Loucy (cell line): ENCODE data around the gene CHRM1.
A peak's percentile ranks its signal among the peaks of the same experiment; 100 is the strongest.

Experiments used
- H2AFZ ChIP-seq: fragments of 200-600 bp; sonication (generic); 2 replicates; pipeline ENCODE4 v1.6.0; 2016; ENCODE audit warnings: antibody characterized with exemption, mild to moderate bottlenecking, low read length, moderate library complexity
- H3F3A ChIP-seq: fragments of 200-600 bp; 2 replicates; pipeline ENCODE4 v1.6.0; 2016; ENCODE audit warnings: antibody characterized with exemption, low read depth, mild to moderate bottlenecking
- H3K27me3 ChIP-seq: fragments of 200-600 bp; sonication (generic); 2 replicates; pipeline ENCODE4 v1.6.1; 2014; ENCODE audit warnings: low read length, mild to moderate bottlenecking; ENCODE audit not compliant: insufficient read depth, poor library complexity, severe bottlenecking
- H3K36me3 ChIP-seq: fragments of 200-600 bp; sonication (generic); 2 replicates; pipeline ENCODE4 v1.6.1; 2016; ENCODE audit warnings: low read length; ENCODE audit not compliant: insufficient read depth
- H3K4me1 ChIP-seq: fragments of 200-600 bp; sonication (generic); 2 replicates; pipeline ENCODE4 v1.5.1; 2014; ENCODE audit warnings: low read length, mild to moderate bottlenecking; ENCODE audit not compliant: insufficient read depth, poor library complexity, severe bottlenecking
- H3K4me2 ChIP-seq: fragments of 200-600 bp; sonication (generic); 2 replicates; pipeline ENCODE4 v1.6.0; 2014; ENCODE audit warnings: antibody characterized with exemption, low read length, low read depth, mild to moderate bottlenecking; ENCODE audit not compliant: poor library complexity, severe bottlenecking
- H3K4me3 ChIP-seq: fragments of 200-600 bp; sonication (generic); 2 replicates; pipeline ENCODE4 v1.5.1; 2014; ENCODE audit warnings: low read length, mild to moderate bottlenecking, mixed read lengths; ENCODE audit not compliant: poor library complexity, severe bottlenecking
- H3K79me2 ChIP-seq: fragments of 200-600 bp; sonication (generic); 2 replicates; pipeline ENCODE4 v1.6.1; 2014; ENCODE audit warnings: low read length; ENCODE audit not compliant: insufficient read depth
- H3K9ac ChIP-seq: fragments of 200-600 bp; sonication (generic); 2 replicates; pipeline ENCODE4 v1.6.0; 2014; ENCODE audit warnings: mild to moderate bottlenecking, low read depth, low read length, moderate library complexity; ENCODE audit not compliant: poor library complexity, severe bottlenecking
- H3K9me2 ChIP-seq: fragments of 200-600 bp; sonication (generic); replicated peaks from 2 replicates; pipeline ENCODE4 v1.6.1; 2016; ENCODE audit warnings: low read depth, low read length, mixed read lengths
- H3K9me3 ChIP-seq: fragments of 200-600 bp; sonication (generic); 2 replicates; pipeline ENCODE4 v1.6.1; 2014; ENCODE audit warnings: mild to moderate bottlenecking, antibody characterized with exemption, low read length, low read depth; ENCODE audit not compliant: insufficient read depth
- H4K20me1 ChIP-seq: fragments of 200-600 bp; sonication (generic); 2 replicates; pipeline ENCODE4 v1.6.0; 2014; ENCODE audit warnings: antibody characterized with exemption, low read length, mild to moderate bottlenecking; ENCODE audit not compliant: insufficient read depth, poor library complexity, severe bottlenecking
- EZH2phosphoT487 ChIP-seq: fragments of 200-600 bp; IDR thresholded peaks from 2 replicates; pipeline ENCODE4 v1.6.1; 2018; ENCODE audit warnings: antibody characterized with exemption, mild to moderate bottlenecking, moderate library complexity, borderline replicate concordance
- TF ChIP-seq, protein P1 (sequence below): fragments of 200-600 bp; sonication (generic); conservative IDR thresholded peaks from 2 replicates; pipeline ENCODE4 v1.5.1; 2014; ENCODE audit warnings: mild to moderate bottlenecking, antibody characterized with exemption, low read length

CHRM1 gene

GRCh38 chr11:62888406-62888805 lies 32.8 kb downstream of the CHRM1 start:
- no peak overlapping the region for H3K4me3 ChIP-seq
- TF ChIP-seq EZH2phosphoT487 = no peak
- TF ChIP-seq, protein P1, sequence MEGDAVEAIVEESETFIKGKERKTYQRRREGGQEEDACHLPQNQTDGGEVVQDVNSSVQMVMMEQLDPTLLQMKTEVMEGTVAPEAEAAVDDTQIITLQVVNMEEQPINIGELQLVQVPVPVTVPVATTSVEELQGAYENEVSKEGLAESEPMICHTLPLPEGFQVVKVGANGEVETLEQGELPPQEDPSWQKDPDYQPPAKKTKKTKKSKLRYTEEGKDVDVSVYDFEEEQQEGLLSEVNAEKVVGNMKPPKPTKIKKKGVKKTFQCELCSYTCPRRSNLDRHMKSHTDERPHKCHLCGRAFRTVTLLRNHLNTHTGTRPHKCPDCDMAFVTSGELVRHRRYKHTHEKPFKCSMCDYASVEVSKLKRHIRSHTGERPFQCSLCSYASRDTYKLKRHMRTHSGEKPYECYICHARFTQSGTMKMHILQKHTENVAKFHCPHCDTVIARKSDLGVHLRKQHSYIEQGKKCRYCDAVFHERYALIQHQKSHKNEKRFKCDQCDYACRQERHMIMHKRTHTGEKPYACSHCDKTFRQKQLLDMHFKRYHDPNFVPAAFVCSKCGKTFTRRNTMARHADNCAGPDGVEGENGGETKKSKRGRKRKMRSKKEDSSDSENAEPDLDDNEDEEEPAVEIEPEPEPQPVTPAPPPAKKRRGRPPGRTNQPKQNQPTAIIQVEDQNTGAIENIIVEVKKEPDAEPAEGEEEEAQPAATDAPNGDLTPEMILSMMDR = no peak
- H3K27me3 ChIP-seq = no peaks in the 10 kb centered on the region
- no peaks in the 10 kb centered on the region for H3K9me3 ChIP-seq
- H3F3A ChIP-seq = peaks cover 11% of the 10 kb centered on the region; the same call in 1 of the 2 replicates
- H2AFZ ChIP-seq = no peak overlapping the region
- no peak overlapping the region for H3K4me2 ChIP-seq
- no peak overlapping the region for H3K9ac ChIP-seq
- H4K20me1 ChIP-seq = peaks cover 64% of the 10 kb centered on the region
- peaks cover 46% of the 10 kb centered on the region for H3K79me2 ChIP-seq
- peaks cover 62% of the 10 kb centered on the region for H3K36me3 ChIP-seq
- no peaks in the 10 kb centered on the region for H3K9me2 ChIP-seq
- peaks cover 22% of the 10 kb centered on the region for H3K4me1 ChIP-seq

DNA sequence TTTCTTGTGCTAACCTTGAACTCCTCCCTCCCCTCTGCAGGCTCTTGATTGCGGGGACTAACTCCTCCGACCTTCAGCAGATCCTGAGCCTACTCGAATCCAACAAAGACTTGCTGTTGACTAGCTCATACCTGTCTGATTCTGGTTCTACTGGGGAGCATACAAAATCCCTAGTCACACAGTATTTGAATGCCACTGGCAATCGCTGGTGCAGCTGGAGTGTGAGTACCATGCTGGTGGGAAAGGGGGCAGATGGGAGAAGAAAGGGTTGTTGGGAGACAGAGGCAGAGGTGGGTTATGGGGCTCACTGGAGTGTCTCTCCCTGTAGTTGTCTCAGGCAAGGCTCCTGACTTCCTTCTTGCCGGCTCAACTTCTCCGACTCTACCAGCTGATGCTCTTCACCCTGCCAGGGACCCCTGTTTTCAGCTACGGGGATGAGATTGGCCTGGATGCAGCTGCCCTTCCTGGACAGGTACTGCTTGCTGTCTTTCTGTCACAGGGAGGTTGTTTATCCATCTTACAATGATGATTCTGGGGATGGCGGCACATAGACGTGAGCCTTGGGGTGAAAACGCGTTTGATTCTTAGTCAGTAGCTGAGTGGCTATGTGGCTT lies 35.9 kb downstream of the CHRM1 start:
- H3K9me3 ChIP-seq = no peaks in the 10 kb centered on the region
- H3K4me1 ChIP-seq = peaks cover 35% of the 10 kb centered on the region
- TF ChIP-seq, protein P1 = no peak
- TF ChIP-seq EZH2phosphoT487 = no peak
- peak overlapping the region; percentile 57 for H3K4me3 ChIP-seq
- H3K9ac ChIP-seq = peak overlapping the region; percentile 29
- H3K79me2 ChIP-seq = peaks cover 67% of the 10 kb centered on the region
- peak overlapping the region; percentile 100 for H3K4me2 ChIP-seq
- peaks cover 4% of the 10 kb centered on the region for H3K27me3 ChIP-seq
- no peaks in the 10 kb centered on the region for H3K9me2 ChIP-seq
- H3K36me3 ChIP-seq = peaks cover 76% of the 10 kb centered on the region
- peaks cover 79% of the 10 kb centered on the region for H4K20me1 ChIP-seq
- no peak overlapping the region for H2AFZ ChIP-seq
- H3F3A ChIP-seq = peaks cover 11% of the 10 kb centered on the region; the same call in 1 of the 2 replicates

GRCh38 chr11:62883673-62884072 lies 37.5 kb downstream of the CHRM1 start:
- Histone ChIP-seq H3K36me3 (peaks cover 63% of the 10 kb centered on the region), H3K9me2 (no peaks in the 10 kb centered on the region), H2AFZ (no peak overlapping the region), H3K9ac (peak overlapping the region; percentile 100), H3F3A (peaks cover 4% of the 10 kb centered on the region; the same call in 1 of the 2 replicates), H4K20me1 (peaks cover 65% of the 10 kb centered on the region), H3K79me2 (peaks cover 83% of the 10 kb centered on the region), H3K27me3 (peaks cover 4% of the 10 kb centered on the region), H3K4me2 (peak overlapping the region; percentile 100), H3K4me1 (peaks cover 44% of the 10 kb centered on the region), H3K4me3 (peak overlapping the region; percentile 92), H3K9me3 (no peaks in the 10 kb centered on the region)
- TF ChIP-seq, protein P1 = no peak
- no peak for TF ChIP-seq EZH2phosphoT487
